Measurements from ENCODE around the gene RNF11.
"Not testable (repeated sequence)": the region's sequence is repeated elsewhere in the genome, so short reads cannot be mapped to it uniquely, and the experiment has no call there.

RNF11 gene

GRCh38 chr1:51218570-51218969, 17.5 kb upstream of the RNF11 start:
- no peak overlapping the region for H3K4me3 ChIP-seq (ENCODE audit: low read length)
- no peak for TF ChIP-seq ZNF274 (IDR thresholded peaks at IDR 0.05; ENCODE audit: low read depth, low read length)

- H3K4me3 ChIP-seq (ENCODE audit: low read length) = no peak overlapping the region
- TF ChIP-seq ZNF274 (IDR thresholded peaks at IDR 0.05; ENCODE audit: low read depth, low read length) = no peak
Measured at GRCh38 chr1:51219022-51219421, 17.1 kb upstream of the RNF11 start.

GRCh38 chr1:51221529-51221928, 14.5 kb upstream of the RNF11 start:
- not testable (repeated sequence) for H3K4me3 ChIP-seq (ENCODE audit: low read length)

DNA sequence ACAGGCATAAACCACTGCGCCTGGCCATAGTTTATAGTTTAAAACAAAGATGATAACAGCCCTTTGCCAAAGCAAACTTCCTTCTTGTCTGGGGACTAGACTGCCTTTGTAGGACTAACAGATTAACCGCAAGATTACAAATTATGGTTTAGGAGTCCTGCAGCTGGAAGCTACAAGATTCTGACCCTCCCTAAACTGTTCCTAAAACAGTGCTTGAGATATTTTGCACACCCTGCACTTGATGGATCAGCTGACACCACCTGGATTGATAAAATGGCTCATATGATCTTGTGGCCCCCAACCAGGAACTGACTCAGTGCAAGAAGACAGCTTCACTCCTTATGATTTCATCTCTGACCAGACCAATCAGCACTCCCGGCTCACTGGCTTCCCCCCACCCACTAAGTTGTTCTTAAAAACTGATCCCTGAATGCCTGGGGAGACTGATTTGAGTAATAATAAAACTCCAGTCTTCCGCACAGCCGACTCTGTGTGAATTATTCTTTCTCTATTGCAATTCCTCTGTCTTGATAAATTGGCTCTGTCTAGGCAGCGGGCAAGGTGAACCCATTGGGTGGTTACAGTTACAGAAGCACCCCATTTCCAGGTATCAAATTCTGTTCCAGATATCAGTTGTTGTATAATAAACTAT, 13.8 kb upstream of the RNF11 start:
- TF ChIP-seq ZNF274 (IDR thresholded peaks at IDR 0.05; ENCODE audit: low read depth, low read length) = no peak
- no peak overlapping the region for H3K4me3 ChIP-seq (ENCODE audit: low read length)

DNA sequence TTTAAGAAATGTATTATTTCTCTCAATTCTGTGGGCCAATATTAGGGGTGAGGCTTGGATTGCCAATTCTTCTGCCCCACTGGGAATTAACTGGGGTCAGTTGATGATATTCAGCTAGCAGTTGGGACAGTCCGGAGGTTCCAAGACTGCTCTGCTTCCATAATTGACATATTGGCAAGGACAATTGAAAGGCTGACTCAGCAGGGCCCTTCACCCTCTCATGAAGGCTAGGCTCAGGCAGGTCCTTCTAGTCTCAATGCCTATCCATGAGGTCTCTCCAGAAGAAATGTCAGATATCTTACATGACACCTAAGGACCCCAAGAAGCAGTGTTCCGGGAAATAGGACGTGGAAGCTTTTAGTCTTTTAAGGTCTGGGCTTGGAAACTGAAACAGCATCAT, 13.3 kb upstream of the RNF11 start:
- no peak overlapping the region for H3K4me3 ChIP-seq (ENCODE audit: low read length)
- TF ChIP-seq ZNF274 (IDR thresholded peaks at IDR 0.05; ENCODE audit: low read depth, low read length) = no peak

DNA sequence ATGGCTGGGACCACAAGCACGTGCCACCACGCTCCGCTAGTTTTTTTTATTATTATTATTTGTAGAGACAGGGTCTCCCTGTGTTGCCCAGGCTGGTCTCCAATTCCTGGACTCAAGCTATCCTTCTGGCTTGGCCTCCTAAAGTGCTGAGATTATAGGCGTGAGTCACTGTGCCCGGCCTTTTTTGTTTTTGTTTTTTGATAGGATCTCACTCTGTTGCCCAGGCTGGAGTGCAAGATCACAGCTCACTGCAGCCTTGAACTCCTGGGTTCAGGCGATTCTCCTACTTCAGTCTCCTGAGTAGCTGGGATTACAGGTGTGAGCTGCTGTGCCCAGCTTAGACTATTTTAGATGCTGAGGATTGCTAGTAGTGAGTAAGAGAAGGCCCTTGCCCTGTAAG, 11.8 kb upstream of the RNF11 start:
- TF ChIP-seq ZNF274 (IDR thresholded peaks at IDR 0.05; ENCODE audit: low read depth, low read length) = no peak
- no peak overlapping the region for H3K4me3 ChIP-seq (ENCODE audit: low read length)

DNA sequence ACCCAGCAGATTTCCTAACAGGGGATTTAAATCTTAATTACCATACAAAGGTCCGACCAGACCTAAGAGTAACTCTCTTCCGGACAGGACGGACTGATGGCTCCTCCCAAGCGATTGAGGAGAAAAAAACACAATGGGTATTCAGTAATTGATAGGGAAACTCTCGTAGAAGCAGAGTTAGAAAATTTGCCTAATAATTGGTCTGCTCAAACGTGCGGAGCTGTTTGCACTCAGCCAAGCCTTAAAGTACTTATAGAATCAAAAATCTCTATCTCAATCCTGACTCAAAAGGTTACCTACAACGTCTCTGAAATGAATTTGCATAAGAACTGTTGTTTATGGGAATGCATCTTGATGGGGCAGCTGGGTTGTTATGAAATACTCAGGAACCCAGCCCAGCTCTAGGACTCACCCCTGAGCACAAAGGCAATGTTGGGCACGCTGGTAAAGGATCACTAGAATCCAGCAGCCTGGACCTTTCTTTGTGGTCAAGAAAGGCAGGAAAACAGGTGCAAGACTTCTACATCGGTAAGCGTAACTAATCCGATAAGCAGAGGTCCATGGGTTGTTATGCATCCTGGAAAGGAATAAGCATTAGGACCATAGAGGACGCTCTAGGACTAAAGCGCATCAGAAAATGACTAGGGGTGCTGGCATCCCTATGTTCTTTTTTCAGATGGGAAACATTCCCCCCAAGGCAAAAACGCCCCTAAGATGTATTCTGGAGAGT, 8.7 kb upstream of the RNF11 start:
- not testable (repeated sequence) for H3K4me3 ChIP-seq (ENCODE audit: low read length)

- not testable (repeated sequence) for H3K4me3 ChIP-seq (ENCODE audit: low read length)
Measured at GRCh38 chr1:51228471-51228870, 7.6 kb upstream of the RNF11 start.

- no peak for TF ChIP-seq ZNF274 (IDR thresholded peaks at IDR 0.05; ENCODE audit: low read depth, low read length)
- no peak overlapping the region for H3K4me3 ChIP-seq (ENCODE audit: low read length)
Measured at GRCh38 chr1:51230501-51231078, 5.5 kb upstream of the RNF11 start.

GRCh38 chr1:51231120-51231519, 5.0 kb upstream of the RNF11 start:
- TF ChIP-seq ZNF274 (IDR thresholded peaks at IDR 0.05; ENCODE audit: low read depth, low read length) = no peak

GRCh38 chr1:51231896-51232295, 4.2 kb upstream of the RNF11 start:
- H3K4me3 ChIP-seq (ENCODE audit: low read length) = no peak overlapping the region
- no peak for TF ChIP-seq ZNF274 (IDR thresholded peaks at IDR 0.05; ENCODE audit: low read depth, low read length)

More at GRCh38 chr1:51231120-51231519, 5.0 kb upstream of the RNF11 start:
- no peak overlapping the region for H3K4me3 ChIP-seq (ENCODE audit: low read length)

DNA sequence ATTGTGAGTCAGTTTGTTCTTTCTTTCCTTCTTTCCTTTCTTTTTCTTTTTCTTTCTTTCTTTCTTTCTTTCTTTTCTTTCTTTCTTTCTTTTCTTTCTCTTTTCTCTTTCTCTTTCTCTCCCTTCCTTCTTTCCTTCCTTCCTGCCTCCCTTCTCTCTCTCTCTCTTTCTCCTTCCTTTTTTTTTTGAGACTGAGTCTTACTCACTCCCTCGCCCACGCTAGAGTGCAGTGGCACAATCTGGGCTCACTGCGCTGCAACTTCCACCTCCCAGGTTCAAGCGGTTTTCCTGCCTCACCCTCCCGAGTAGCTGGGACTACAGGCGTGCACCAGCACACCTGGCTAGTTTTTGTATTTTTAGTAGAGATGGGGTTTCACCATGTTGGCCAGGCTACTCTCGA, 1.8 kb upstream of the RNF11 start:
- peak overlapping the region; percentile 41; the same call in 1 of the 2 replicates for H3K4me3 ChIP-seq (ENCODE audit: low read length)

GRCh38 chr1:51234721-51235425, 1.2 kb upstream of the RNF11 start:
- H3K4me3 ChIP-seq (ENCODE audit: low read length) = peak overlapping the region; percentile 53; the same call in 1 of the 2 replicates
- no peak for TF ChIP-seq ZNF274 (IDR thresholded peaks at IDR 0.05; ENCODE audit: low read depth, low read length)

DNA sequence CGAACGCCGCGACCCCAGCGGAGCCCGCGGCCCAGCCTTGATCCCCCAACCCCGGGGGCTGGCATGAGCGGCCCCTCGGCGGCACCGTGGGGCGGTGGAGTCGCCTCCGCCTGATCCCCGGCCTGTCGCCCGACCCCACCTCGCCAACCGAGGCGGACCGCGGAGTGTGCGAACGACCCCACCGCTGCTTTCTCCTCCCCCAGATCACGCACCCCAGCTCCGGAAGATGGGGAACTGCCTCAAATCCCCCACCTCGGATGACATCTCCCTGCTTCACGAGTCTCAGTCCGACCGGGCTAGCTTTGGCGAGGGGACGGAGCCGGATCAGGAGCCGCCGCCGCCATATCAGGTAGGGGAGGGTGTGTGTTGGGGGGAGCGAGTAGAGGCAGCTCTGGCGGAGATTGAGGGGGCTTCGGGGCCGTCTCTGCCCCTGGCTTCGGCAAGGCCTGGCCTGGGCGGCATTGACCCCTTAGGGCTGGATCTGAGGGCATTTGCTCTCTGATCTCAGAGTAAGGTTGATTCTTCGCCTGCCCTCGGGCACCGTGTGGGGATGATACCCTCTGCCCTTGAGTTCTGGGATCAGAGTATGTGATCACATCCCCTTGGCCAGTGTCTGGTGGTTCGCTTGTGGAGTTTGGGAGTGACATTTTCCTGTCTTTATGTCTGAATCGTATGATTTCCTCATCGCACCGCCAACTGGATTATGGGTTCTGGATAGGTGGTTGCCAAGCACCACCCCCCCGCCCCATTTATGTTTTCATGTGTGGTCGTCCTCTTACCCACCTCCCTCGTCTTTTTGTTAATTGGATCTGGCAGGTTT, 668 bp downstream of the RNF11 start:
- no peak for TF ChIP-seq ZNF274 (IDR thresholded peaks at IDR 0.05; ENCODE audit: low read depth, low read length)
- peak overlapping the region; percentile 78 for H3K4me3 ChIP-seq (ENCODE audit: low read length)
